Suppressor macrophage treated with lipopolysaccharide for 1 hour (primary cell): Measurements from ENCODE around the gene TERB2.
"Not testable (repeated sequence)": the region's sequence is repeated elsewhere in the genome, so short reads cannot be mapped to it uniquely, and the experiment has no call there.

Source experiments
- DNase-seq, 3 donors: peaks; one replicate each; pipeline ENCODE4 v3.0.0-alpha.2; 2020 to 2022

TERB2 gene, protein sequence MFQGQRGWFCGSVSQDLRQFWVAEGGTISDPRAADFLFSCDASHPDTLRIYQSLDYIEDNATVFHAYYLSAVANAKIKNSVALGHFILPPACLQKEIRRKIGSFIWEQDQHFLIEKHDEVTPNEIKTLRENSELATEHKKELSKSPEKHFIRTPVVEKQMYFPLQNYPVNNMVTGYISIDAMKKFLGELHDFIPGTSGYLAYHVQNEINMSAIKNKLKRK

DNA sequence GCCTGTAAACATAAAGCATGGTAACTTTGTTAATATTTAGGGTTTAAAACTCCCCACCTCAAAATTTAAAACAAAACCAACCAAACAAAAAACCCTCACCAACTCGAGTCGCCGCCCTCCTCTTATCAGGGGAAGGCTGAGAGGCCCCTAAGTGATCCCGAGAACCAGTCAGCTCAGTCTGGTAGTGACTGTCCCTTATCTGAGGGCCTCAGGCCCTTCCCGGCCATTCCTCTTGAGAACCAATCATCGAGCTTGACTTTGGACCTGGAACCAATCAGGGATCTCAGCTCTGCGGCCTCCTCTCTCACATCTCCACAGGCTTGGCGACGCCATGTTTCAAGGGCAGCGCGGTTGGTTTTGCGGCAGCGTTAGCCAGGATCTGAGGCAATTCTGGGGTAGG, at the start of gene TERB2:
TSS of gene TERB2 (plus strand) at position 300 of the 400 bp plus-strand sequence. CDS start at position 332, 32 bp downstream.
- DNase-seq = no peak

DNA sequence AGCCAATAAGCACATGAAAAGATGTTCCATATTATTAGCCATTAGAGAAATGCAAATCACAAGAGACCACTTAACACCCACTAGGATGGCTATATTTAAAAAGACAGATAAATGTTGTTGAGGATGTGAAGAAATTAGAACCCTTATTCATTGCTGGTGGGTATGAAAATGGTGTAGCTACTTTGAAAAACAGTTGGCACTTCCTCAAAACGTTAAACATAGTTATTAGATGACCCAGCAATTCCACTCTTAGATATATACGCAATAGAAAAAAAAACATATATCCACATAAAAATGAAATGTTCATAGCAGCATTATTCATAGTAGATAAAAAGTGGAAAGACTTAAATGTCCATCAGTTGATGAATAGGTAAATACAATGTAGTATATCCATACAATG, 47.1 kb upstream of the TERB2 start:
- no peak for DNase-seq

DNA sequence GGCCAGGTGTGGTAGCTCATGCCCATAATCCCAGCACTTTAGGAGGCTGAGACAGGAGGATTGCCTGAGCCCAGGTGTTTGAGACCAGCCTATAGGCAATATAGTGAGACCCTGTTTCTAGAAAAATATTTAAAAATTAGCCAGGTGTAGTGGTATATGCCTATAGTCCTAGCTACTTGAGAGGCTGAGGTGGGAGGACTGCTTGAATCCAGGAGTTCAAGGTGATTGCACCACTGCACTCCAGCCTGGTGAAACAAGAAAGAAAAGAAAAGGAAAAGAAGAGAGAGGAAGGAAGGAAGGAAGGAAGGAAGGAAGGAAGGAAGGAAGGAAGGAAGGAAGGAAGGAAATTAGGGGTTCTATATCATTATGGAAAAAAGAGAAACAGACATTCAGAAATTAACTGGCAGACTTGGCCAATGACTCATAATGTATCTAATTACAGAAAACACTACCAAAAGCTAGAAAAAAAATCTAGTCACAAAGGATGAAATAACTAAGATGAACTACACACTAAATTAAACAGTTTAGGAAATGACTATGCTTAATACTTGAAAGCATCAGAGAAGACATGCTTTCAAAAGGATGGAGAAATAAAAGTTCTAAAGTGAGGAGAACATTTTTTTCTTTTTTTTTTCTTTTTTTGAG, 45.4 kb upstream of the TERB2 start:
- DNase-seq = no peak

DNA sequence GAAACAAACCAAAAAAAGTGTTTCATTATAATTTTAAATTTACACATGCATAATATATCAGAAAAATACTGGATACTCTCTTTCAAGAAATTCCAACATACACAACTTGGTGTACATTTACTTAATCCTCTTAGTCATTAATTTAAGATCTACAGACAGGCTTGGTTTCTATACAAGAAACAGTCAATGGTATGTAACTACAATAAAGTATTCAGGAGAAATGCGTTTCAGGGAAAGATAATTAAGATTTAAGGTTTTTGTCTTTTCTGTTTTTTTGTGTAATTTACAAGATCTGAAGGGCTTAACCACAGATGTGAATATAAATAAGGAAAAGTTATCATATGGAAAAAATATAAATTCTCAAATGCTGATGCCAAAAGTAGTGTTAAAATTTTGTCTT, 44.3 kb upstream of the TERB2 start:
- DNase-seq = not testable (repeated sequence)

DNA sequence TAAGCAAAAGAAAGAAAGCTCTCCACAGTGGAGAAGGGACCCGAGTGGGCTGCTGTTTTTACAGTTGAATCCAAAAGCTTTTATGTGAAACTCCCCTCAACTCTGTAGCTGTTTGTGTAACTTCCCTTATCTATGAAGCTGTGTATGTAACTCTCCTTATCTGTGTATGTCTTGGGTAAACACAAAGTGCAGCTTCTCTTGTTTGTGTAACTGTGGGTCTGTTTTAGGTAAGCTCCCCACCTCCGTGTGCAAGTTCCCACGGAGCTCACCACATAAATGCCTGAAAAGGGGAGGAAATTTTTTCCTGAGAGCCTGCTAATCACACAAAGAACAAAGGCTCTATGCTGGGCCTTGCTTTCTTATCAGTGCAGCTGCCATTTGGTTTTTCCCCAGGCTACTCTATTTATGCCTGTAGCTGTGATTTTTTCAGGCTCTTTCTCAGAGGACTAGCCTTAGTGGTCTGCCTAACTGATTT, 43.5 kb upstream of the TERB2 start:
- not testable (repeated sequence) for DNase-seq

DNA sequence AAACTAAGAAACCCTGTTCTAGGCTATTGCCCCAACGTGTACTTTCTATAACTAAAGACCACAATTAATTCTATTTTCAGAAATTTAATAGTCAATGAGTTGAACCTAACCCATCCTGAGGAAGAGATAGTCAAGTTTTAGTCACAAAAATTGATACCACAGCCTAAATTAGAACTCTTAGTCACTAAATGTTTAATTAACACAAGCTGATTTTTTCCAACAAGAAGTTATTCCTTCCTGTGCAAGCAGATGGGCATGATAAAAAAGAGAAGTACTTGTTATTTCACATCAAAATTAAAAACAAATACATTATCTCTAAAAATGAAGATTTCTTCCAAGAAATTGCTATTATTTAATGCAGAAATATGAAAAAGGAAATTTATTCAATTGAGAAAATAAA, 38.4 kb upstream of the TERB2 start:
- no peak for DNase-seq

DNA sequence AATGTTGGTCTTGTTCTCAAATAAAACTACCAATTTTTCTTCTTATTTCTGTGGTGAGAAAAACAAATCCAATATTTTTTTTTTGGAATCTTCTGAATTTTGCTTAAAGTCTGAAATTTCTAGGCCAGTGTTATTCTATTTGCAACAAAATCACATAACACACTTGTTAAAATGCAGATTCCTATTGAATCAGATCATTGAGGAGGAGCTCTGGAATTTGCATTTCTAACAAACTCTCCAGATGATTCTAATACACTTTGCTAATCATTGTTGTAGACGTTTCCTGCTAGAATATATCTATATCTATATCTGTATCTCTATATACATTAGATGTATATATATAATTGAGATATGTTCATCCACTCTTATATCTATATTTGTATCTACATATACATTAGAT, 27.8 kb upstream of the TERB2 start:
- not testable (repeated sequence) for DNase-seq

DNA sequence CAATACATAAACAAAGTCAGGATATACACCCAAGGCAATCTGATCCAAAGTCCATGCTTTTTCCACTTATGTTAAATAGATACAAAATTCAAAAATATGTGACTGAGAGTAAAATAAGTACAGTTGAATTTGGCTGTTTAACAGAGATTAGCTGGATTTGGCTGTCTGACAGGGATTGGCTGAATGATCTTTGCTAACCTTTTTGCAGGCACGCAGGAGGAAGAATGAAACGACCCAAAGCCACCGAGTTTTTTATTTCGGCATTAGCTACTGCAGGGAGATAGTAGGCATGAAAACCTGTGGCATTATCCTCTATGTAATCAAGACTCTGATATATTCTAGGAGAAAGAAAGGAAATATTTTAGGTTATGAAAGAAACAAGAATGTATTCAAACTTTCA, 26.2 kb upstream of the TERB2 start:
- DNase-seq = not testable (repeated sequence)

DNA sequence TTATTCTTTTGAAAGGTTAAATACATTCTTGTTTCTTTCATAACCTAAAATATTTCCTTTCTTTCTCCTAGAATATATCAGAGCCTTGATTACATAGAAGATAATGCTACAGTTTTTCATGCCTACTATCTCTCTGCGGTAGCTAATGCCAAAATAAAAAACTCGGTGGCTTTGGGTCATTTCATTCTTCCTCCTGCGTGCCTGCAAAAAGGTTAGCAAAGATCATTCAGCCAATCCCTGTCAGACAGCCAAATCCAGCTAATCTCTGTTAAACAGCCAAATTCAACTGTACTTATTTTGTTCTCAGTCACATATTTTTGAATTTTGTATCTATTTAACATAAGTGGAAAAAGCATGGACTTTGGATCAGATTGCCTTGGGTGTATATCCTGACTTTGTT, 1.8 kb downstream of the TERB2 start:
- not testable (repeated sequence) for DNase-seq

DNA sequence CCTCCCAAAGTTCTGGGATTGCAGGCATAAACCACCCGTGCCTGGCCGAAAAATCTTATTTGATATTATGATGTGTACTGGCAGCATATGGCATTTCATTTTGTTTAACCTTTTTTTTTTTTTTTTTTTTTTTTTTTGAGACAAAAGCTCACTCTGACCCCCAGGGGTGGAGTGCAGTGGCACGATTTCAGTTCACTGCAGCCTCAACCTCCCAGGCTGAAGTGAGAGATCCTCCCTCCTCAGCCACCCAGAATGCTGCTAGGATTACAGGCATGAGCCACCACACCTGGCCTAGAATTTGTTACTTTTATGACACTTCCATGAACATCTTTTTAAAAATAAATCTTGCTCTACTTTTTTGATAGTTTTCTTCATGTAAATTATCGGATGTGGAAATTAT, 12.0 kb downstream of the TERB2 start:
- DNase-seq = no peak

DNA sequence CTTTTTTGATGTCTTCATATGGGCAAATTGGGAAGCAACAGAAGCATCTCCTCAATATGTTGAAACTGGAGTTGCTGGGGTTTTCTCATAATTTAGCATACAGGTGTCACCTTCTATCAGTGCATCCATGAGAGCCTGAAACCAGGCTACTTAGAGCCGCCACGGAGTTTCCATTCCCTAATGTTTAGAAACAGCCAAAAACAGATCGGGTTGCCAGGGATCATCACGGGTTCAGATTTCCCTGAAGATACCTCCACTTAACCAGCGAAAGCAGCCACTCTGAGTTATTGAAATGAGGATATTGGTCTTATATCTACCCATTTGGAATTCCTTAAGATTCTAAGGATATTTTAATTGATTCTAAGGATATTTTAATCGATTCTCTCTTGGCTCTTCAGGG, 14.5 kb downstream of the TERB2 start:
- DNase-seq = no peak

DNA sequence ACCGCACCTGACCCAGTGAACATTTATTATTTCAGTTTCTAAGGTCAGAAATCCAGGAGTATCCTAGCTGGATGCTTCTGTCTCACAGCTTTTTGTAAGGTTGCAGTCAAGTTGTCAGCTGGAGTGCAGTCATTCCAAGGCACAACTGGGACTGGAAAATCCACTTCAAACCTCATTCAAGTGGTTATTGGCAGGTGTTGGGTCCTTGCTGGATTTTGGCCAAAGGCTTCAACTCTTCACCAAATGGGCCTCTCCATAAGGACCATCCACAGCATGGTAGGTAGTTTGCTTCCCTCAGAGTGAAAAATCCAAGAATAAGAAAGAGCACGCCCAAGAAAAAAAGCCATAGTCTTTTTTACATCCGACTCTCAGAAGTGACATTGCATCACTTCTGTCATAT, 19.7 kb downstream of the TERB2 start:
- not testable (repeated sequence) for DNase-seq

DNA sequence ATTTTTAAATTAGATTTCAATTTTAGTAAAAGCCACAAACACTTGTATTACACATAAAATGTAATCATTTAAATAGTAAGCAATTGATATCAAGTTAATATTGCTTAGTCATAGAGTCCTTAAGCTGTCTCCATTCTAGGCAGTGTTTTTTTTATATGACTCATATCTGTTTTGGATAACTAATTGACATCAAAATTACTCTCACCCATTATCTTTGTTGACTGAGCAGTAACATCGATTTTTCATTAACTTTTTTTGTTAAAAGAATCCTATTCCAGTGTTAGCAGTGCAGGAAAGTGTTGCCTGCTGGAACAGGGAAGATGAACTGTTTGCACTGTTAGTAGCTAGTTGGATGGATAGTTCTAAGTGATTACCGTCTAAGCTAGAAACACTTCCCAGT, 21.3 kb downstream of the TERB2 start:
- DNase-seq = not testable (repeated sequence)

DNA sequence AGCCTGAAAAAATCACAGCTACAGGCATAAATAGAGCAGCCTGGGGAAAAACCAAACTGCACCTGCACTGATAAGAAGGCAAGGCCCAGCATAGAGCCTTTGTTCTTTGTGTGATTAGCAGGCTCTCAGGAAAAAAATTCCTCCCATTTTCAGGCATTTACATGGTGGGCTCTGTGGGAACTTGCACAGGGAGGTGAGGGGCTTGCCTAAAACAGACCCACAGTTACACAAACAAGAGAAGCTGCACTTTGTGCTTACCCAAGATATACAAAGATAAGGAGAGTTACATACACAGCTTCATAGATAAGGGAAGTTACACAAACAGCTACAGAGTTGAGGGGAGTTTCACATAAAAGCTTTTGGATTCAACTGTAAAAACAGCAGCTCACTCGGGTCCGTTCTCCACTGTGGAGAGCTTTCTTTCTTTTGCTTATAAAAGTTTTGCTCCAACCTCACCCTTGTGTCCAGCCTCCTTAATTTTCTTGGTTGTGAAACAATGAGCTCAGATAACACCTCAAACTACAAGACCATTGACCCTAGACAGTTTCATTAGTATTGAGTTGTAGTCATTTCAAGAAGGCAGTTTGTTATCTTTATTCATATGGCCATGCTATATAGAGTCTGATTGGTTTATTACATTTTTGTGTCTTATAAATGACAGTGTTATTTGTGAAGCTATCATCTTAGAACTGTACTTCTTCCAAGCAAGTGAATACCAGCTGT, 23.3 kb downstream of the TERB2 start:
- not testable (repeated sequence) for DNase-seq

DNA sequence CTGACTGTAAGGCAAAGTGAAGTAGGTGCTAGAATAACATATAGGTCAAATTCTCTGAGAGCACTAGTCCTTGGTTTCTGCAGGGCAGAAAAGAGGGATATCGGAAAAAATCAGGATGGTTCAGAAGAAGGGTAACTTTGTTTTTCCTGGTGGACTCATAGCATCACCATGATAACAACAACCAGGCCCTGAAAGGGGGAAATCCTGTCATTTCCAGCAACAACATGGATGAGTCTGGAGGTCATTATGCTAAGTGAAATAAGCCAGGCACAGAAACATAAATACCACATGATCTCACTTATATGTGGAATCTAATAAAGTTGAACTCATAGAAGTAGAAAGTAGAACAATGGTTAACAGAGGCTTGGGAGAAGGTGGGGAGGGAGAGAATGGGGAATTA, 27.7 kb downstream of the TERB2 start:
- not testable (repeated sequence) for DNase-seq

DNA sequence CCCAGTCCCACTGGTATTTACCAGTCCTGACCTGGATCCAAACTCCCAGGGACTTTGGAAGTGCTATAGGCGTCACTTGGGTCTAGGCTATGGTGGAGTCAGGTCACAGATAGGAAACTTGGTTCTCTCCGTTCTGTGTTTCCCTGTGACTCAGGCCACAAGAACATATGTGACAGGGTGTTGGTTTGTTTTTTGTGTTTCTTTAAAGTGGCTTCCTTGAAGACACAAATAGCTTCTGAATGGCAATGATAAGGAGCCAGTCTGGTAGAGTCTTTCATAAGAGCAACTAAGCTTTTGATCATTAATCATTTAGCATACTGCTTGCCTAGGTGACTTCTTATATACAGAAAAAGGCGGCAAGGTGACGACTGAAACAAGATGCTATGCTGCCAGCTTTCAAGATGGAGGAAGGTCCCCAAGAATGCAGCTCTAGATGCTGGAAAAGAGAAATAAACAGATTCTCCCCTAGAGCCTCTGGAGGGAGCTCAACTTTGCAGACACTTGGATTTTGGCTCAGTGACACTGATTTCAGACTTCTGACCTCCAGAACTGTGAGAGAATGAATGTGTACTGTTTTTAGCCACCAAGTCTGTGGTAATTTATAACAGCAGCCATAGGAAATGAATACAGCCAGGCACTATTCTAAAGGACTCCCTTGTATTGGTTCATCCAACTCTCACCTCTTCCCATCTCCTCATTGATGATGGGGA, 30.0 kb downstream of the TERB2 start:
- not testable (repeated sequence) for DNase-seq

DNA sequence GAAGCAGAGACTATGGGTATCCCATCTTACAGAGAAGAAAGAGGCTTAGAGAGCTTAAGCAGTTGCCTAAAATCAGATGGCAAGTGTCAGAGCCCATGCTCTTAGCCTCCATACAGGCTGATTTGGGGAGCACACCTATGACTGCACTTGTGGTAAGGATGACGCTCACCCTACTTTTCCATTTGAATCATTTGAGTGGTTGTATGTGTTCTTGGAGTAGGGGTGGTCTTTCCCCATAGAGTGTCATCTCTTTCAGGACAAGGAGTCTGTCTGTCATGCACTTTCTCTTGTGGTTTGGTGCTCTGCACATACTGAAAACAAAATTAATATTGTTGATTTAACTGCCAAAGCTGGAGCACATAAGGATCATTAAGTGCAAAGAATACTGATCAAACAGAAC, 31.2 kb downstream of the TERB2 start:
- DNase-seq = not testable (repeated sequence)

DNA sequence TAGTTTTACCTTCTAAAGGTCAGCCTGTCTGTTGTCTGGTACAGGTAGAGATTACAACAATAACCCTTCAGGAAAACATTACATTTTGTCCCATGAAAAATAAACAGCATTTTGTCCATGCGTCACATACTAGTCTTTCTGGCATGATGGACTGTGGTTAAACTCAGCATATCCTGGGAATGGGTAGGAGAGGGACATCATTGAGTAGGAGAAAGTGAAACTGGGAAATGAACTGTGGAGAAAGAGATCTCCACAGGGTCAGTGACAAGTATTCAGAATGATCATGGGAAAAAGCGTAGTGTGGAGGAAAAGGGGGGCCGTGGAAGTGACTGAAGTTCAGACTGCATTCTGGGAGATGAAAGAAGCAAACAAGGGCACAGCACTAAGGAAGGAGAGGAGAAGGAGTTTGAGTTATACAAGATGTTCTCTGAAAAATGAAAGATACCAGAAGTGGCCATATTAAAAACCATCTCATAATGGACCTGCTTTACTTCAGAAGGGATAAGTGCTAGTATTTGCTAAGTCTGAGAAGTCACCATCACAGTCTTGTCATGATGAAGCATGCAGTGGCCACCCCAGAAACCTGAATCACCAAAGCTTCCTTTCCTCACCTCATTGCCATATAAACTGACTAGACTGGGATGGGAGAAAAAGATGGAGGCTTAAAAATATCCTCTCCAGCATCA, 31.8 kb downstream of the TERB2 start:
- not testable (repeated sequence) for DNase-seq

DNA sequence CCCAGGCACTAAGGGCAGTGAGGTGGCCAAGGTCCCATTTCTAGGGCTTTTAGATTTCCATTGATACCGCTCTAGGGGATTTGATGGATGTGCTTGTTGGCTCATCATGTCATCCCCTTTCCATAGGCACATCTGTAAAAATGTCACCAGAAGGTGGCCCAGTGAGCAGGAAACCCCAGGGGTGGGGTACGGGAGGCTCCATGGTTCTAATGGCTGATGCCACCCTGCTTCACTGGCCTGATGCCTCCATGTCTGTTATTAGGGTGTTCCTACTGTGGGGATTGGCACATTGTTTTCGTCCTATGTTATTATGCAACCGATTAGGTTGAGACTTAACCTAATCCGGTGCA, 32.4 kb downstream of the TERB2 start:
- not testable (repeated sequence) for DNase-seq

DNA sequence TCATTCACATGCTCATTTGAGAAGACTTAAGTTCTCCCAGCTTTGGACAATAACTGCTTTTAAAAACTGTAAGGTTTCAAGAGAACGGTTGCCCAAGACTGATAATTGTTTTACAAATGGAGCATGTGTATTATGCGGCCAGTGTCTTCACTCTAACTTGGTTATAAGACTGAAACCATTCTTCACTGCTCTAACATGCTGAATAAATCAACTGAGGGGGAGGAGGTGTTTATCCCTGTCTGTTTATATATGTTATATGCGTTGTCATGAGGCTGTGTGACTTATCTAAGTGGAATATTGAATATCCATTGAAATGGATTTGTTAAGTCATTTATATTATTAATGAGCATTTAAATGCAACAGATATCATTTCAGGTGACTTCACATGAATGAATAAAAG, 41.1 kb downstream of the TERB2 start:
- DNase-seq = not testable (repeated sequence)

DNA sequence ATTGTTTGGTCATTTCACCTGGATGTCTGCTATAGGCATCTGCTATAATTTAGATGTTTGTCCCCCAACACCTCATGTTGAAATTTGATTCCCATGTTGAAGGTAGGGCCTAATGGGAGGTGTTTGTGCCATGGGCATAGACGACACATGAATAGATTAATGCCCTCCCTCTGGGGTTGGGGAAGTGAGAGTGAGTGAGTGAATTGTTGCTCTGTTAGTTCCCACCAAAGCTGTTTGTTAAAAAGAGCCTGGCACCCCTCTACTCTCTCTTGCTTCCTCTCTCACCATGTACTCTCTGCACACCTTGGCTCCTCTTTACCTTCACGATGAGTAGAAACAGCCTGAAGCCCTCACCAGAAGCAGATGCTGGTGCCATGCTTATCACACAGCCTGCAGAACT, 42.6 kb downstream of the TERB2 start:
- no peak for DNase-seq

DNA sequence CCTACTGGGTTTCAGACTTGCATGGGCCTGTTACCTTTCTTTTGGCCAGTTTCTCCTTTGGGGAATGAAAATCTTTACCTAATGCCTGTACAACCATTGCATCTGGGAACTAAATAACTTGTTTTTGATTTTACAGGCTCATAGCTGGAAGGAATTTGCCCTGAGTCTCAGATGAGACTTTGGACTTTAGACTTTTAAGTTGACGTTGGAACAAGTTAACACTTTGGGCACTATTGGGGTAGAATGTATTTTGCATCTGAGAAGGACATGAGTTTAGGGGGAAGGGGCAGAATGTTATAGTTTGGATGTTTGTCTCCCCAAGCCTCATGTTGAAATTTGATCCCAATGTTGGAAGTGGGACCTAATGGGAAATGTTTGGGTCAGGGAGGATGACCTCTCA, 44.7 kb downstream of the TERB2 start:
- not testable (repeated sequence) for DNase-seq
